ENCODE measurements around the gene CSNK1G1.

GRCh38 chr15:64236156-64236894 is 119.6 kb downstream of the CSNK1G1 start:
- TF ChIP-seq CTCF (conservative IDR thresholded peaks at IDR 0.05; ENCODE audit: low read depth, low read length): no peak
- no peak for TF ChIP-seq EZH2 (IDR thresholded peaks at IDR 0.05; ENCODE audit: borderline replicate concordance, low read depth, low read length, poor library complexity, severe bottlenecking)
